Neural crest cell (in vitro differentiated cells): ENCODE measurements around the gene MAP6. TPM values are rescaled to one million over a fixed set of nuclear protein-coding genes. Genes with fewer than 3 reads are reported as not detected.
A peak's percentile ranks its signal among the peaks of the same experiment; 100 is the strongest.

Experiments used
- DNase-seq: peaks from one replicate; pipeline ENCODE4 v3.0.0; 2021; ENCODE audit warnings: low read depth, mixed read lengths, low spot score
- H3K27ac Mint-ChIP-seq: one replicate; pipeline ENCODE4 v1.8.0; 2021; ENCODE audit warnings: mild to moderate bottlenecking, mixed read lengths; ENCODE audit not compliant: unreplicated experiment
- H3K27me3 Mint-ChIP-seq: 2 replicates; pipeline ENCODE4 v1.8.0; 2021; ENCODE audit warnings: low read depth, mild to moderate bottlenecking, mixed read lengths
- H3K36me3 Mint-ChIP-seq: 2 replicates; pipeline ENCODE4 v1.8.0; 2021; ENCODE audit warnings: low read depth, mild to moderate bottlenecking, mixed read lengths
- H3K4me1 Mint-ChIP-seq: 2 replicates; pipeline ENCODE4 v1.8.0; 2021; ENCODE audit warnings: mixed read lengths
- H3K4me3 Mint-ChIP-seq: one replicate; pipeline ENCODE4 v1.8.0; 2021; ENCODE audit warnings: mild to moderate bottlenecking, mixed read lengths
- H3K9me3 Mint-ChIP-seq: 2 replicates; pipeline ENCODE4 v1.8.0; 2021; ENCODE audit warnings: mixed read lengths
- CTCF ChIP-seq: fragments of 200-600 bp; sonication (generic); conservative IDR thresholded peaks from 2 replicates; pipeline ENCODE4 v1.5.0; 2021; ENCODE audit warnings: antibody characterized with exemption, mild to moderate bottlenecking
- long read RNA-seq: library from polyadenylated mRNA; unstranded; transcript quantifications from one replicate; pipeline ENCODE4 v2.0.0, GENCODE V29; 2020
- total RNA-seq: library from RNA; stranded (reverse); gene quantifications from 2 replicates; pipeline ENCODE4 v1.2.1, GENCODE V29; 2021

Gene MAP6
- total RNA-seq = 52.7 and 57.7 TPM in 2 replicates
- long read RNA-seq, partial matches to known transcripts = 0 of 5 reads
- long read RNA-seq, other reads (novel, unspliced or antisense) = 5 of 5 reads

GRCh38 chr11:75668451-75669297, at the start of gene MAP6:
MAP6 (minus strand) TSS chr11:75669038; CDS start chr11:75668369, 669 bp downstream.
- H3K27ac Mint-ChIP-seq = peak within 1 kb of the TSS; percentile 94
- no peak for TF ChIP-seq CTCF
- peak; percentile 45 for DNase-seq

GRCh38 chr11:75717608-75718418, 49.0 kb upstream of the MAP6 start, which contains the start of gene MOGAT2:
MOGAT2 (plus strand) TSS chr11:75717838; CDS start chr11:75717889, 51 bp downstream.
- no peak for TF ChIP-seq CTCF
- Mint-ChIP-seq H3K27me3 (peaks cover 2% of the 10 kb centered on the region), H3K27ac (no peak within 1 kb of the TSS), H3K4me3 (no peak within 1 kb of the TSS), H3K9me3 (no peaks in the 10 kb centered on the region), H3K36me3 (no peaks in the 10 kb centered on the region), H3K4me1 (no peaks in the 10 kb centered on the region)
- no peak for DNase-seq

More at GRCh38 chr11:75668451-75669297, at the start of gene MAP6:
- Mint-ChIP-seq H3K36me3 (no peaks in the 10 kb centered on the region), H3K4me1 (peaks cover 18% of the 10 kb centered on the region), H3K4me3 (peak within 1 kb of the TSS; percentile 93), H3K27me3 (peaks cover 74% of the 10 kb centered on the region), H3K9me3 (peaks cover 4% of the 10 kb centered on the region)

- Mint-ChIP-seq H3K4me1 (no peaks in the 10 kb centered on the region), H3K9me3 (no peaks in the 10 kb centered on the region), H3K36me3 (no peaks in the 10 kb centered on the region), H3K4me3 (no peak overlapping the region), H3K27ac (no peak overlapping the region), H3K27me3 (peaks cover 2% of the 10 kb centered on the region)
- DNase-seq = no peak
- no peak for TF ChIP-seq CTCF
Observed at GRCh38 chr11:75716659-75717058, 47.8 kb upstream of the MAP6 start.

GRCh38 chr11:75715688-75716087, 46.9 kb upstream of the MAP6 start:
- no peak for TF ChIP-seq CTCF
- H3K27ac Mint-ChIP-seq = no peak overlapping the region
- no peak overlapping the region for H3K4me3 Mint-ChIP-seq
- DNase-seq = no peak
- H3K9me3 Mint-ChIP-seq = no peaks in the 10 kb centered on the region
- H3K27me3 Mint-ChIP-seq = peaks cover 2% of the 10 kb centered on the region
- no peaks in the 10 kb centered on the region for H3K4me1 Mint-ChIP-seq
- H3K36me3 Mint-ChIP-seq = no peaks in the 10 kb centered on the region

GRCh38 chr11:75714211-75714610, 45.4 kb upstream of the MAP6 start:
- TF ChIP-seq CTCF = no peak
- Mint-ChIP-seq H3K4me1 (no peaks in the 10 kb centered on the region), H3K27ac (peak overlapping the region; percentile 2), H3K4me3 (no peak overlapping the region), H3K36me3 (no peaks in the 10 kb centered on the region), H3K27me3 (peaks cover 2% of the 10 kb centered on the region), H3K9me3 (no peaks in the 10 kb centered on the region)
- no peak for DNase-seq
